Astrocyte of the spinal cord (primary cell): ENCODE results near the gene FGF8.

Experiments used
- DNase-seq: peaks from one replicate; pipeline ENCODE4 v3.0.0; 2011; ENCODE audit warnings: low read depth, low spot score
- H3K4me3 ChIP-seq: 2 replicates; pipeline ENCODE4 v1.5.1; 2011; ENCODE audit warnings: low read depth, mild to moderate bottlenecking, low read length, moderate library complexity
- in situ Hi-C: cut with HindIII; loops from 2 replicates; pipeline ENCODE4 v1.10.0; 2017; ENCODE audit warnings: low sequenced_read_pairs
- TF ChIP-seq, protein P1 (sequence below): IDR thresholded peaks from 2 replicates; pipeline ENCODE4 v1.5.1; 2012; ENCODE audit warnings: low read depth, mild to moderate bottlenecking, low read length, inconsistent platforms

FGF8 gene

DNA sequence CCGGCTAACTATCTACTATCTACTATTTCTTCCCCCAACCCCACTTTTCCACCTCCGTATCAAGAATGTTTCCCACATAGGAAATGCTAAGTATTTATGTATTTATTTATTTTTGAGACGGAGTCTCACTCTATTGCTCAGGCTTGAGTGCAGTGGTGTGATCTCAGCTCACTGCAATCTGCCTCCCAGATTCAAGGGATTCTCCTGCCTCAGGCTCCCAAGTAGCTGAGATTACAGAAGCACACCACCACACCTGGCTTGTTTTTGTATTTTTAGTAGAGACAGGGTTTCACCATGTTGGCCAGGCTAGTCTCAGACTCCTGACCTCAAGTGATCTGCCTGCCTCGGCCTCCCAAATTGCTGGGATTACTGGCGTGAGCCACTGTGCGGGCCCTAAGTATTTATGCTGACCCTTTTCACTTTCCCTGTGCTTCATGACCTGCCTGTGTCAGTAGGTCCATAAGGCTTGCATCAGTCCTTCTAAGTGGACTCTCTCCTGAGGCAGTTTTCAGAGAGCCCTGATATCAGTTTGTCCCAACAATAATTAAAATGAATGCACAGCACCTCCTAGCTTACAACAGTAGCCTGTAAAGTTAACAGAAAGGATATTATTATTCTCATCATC is 55.2 kb downstream of the FGF8 start:
- DNase-seq, result no peak
- H3K4me3 ChIP-seq, result no peak overlapping the region
- TF ChIP-seq, protein P1, sequence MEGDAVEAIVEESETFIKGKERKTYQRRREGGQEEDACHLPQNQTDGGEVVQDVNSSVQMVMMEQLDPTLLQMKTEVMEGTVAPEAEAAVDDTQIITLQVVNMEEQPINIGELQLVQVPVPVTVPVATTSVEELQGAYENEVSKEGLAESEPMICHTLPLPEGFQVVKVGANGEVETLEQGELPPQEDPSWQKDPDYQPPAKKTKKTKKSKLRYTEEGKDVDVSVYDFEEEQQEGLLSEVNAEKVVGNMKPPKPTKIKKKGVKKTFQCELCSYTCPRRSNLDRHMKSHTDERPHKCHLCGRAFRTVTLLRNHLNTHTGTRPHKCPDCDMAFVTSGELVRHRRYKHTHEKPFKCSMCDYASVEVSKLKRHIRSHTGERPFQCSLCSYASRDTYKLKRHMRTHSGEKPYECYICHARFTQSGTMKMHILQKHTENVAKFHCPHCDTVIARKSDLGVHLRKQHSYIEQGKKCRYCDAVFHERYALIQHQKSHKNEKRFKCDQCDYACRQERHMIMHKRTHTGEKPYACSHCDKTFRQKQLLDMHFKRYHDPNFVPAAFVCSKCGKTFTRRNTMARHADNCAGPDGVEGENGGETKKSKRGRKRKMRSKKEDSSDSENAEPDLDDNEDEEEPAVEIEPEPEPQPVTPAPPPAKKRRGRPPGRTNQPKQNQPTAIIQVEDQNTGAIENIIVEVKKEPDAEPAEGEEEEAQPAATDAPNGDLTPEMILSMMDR, result no peak
- in situ Hi-C loops, result no loop called here
